GM12878 (cell line): ENCODE results near the gene DAD1. TPM values are rescaled to one million over a fixed set of nuclear protein-coding genes. Genes with fewer than 3 reads are reported as not detected.

Experiments used
- BCL3 ChIP-seq: IDR thresholded peaks from 2 replicates; pipeline ENCODE4 v1.6.1; 2011; ENCODE audit warnings: borderline replicate concordance, low read depth, mild to moderate bottlenecking, moderate library complexity, low read length; ENCODE audit not compliant: insufficient read depth, poor library complexity, severe bottlenecking
- CBFB ChIP-seq: IDR thresholded peaks from 2 replicates; pipeline ENCODE4 v1.6.1; 2016; ENCODE audit warnings: antibody characterized with exemption, low read depth
- CREM ChIP-seq: IDR thresholded peaks from 2 replicates; pipeline ENCODE4 v1.6.1; 2014; ENCODE audit warnings: antibody characterized with exemption, low read depth
- EP300 ChIP-seq, 2 experiments: fragments of 150-350 bp in 1 of 2; IDR thresholded peaks; 2 replicates each; pipeline ENCODE4 v1.6.1; 2011 to 2012; ENCODE audit warnings: low read depth in 2 of 2, low read length in 2 of 2, borderline replicate concordance in 1 of 2, improper control_type of control experiment in 1 of 2, inconsistent platforms in 1 of 2; ENCODE audit not compliant: control insufficient read depth in 1 of 2
- HDAC2 ChIP-seq: fragments of 200-600 bp; sonication (generic); IDR thresholded peaks from 2 replicates; pipeline ENCODE4 v1.6.1; 2017
- HDGF ChIP-seq: fragments of 450-650 bp; IDR thresholded peaks from 2 replicates; pipeline ENCODE4 v1.6.1; 2016; ENCODE audit warnings: antibody characterized with exemption
- HSF1 ChIP-seq: fragments of 150-350 bp; IDR thresholded peaks from 2 replicates; pipeline ENCODE4 v1.6.1; 2014; ENCODE audit warnings: mild to moderate bottlenecking, low read depth, low read length
- KAT2A ChIP-seq: conservative IDR thresholded peaks from 2 replicates; pipeline ENCODE4 v1.6.1; 2011; ENCODE audit warnings: low read depth, low read length; ENCODE audit not compliant: control insufficient read depth
- LARP7 ChIP-seq: fragments of 450-650 bp; IDR thresholded peaks from 2 replicates; pipeline ENCODE4 v1.6.1; 2017; ENCODE audit warnings: mild to moderate bottlenecking
- MYB ChIP-seq: fragments of 150-350 bp; IDR thresholded peaks from 2 replicates; pipeline ENCODE4 v1.6.1; 2014; ENCODE audit warnings: mild to moderate bottlenecking, low read depth, low read length, borderline replicate concordance
- MYC ChIP-seq: IDR thresholded peaks from 2 replicates; pipeline ENCODE4 v1.6.1; 2011; ENCODE audit warnings: mild to moderate bottlenecking, low read length, moderate library complexity, inconsistent platforms; ENCODE audit not compliant: insufficient read depth, insufficient replicate concordance, insufficient read length, severe bottlenecking
- NFYB ChIP-seq: IDR thresholded peaks from 2 replicates; pipeline ENCODE4 v1.6.1; 2011; ENCODE audit warnings: low read depth, mild to moderate bottlenecking, low read length, improper control_type of control experiment, moderate library complexity; ENCODE audit not compliant: insufficient read depth
- NKRF ChIP-seq: fragments of 450-650 bp; conservative IDR thresholded peaks from 2 replicates; pipeline ENCODE4 v1.6.1; 2017; ENCODE audit warnings: mild to moderate bottlenecking, moderate library complexity
- RBBP5 ChIP-seq: fragments of 200-600 bp; sonication (generic); conservative IDR thresholded peaks from 2 replicates; pipeline ENCODE4 v1.6.1; 2016
- SIN3A ChIP-seq: IDR thresholded peaks from 2 replicates; pipeline ENCODE4 v1.6.1; 2012; ENCODE audit warnings: low read depth, low read length, improper control_type of control experiment
- SP1 ChIP-seq: IDR thresholded peaks from one replicate; pipeline ENCODE4 v1.6.1; 2011; ENCODE audit warnings: low read depth, low read length
- USF2 ChIP-seq: IDR thresholded peaks from 2 replicates; pipeline ENCODE4 v1.6.1; 2011; ENCODE audit warnings: low read depth, low read length, improper control_type of control experiment, borderline replicate concordance
- ZNF207 ChIP-seq: fragments of 450-650 bp; IDR thresholded peaks from 2 replicates; pipeline ENCODE4 v1.6.1; 2014; ENCODE audit warnings: antibody characterized with exemption, mild to moderate bottlenecking, borderline replicate concordance
- ZNF384 ChIP-seq: IDR thresholded peaks from 2 replicates; pipeline ENCODE4 v1.6.1; 2012; ENCODE audit warnings: low read depth, mild to moderate bottlenecking, low read length, improper control_type of control experiment, borderline replicate concordance
- ZNF687 ChIP-seq: fragments of 450-650 bp; IDR thresholded peaks from 2 replicates; pipeline ENCODE4 v1.6.1; 2017; ENCODE audit warnings: mild to moderate bottlenecking, moderate library complexity
- polyA plus RNA-seq, 11 experiments: library from polyadenylated mRNA; depleted of rRNA in 4 of 11; unstranded in 6 of 11; stranded (reverse) in 5 of 11; fragments of >200 nt; fragmentation: Nextera tagmentation in 4 of 11; fragmentation: Illumina TruSeq in 1 of 11; extraction: Ambion mirVana in 4 of 11; extraction: Trizol in 1 of 11; gene quantifications; 1 replicate in 1 of 11; 2 replicates in 10 of 11; pipeline versions ENCODE4 v1.2.1 to v1.2.3, GENCODE V29; 2011 to 2016; ENCODE audit warnings: inconsistent platforms in 2 of 11, missing spikeins in 2 of 11, low read depth in 1 of 11
- total RNA-seq, 4 experiments: library from RNA; depleted of rRNA in 3 of 4; stranded (reverse); fragments of >200 nt in 3 of 4; fragmentation: Illumina TruSeq in 1 of 4; extraction: Trizol in 1 of 4; gene quantifications; 2 replicates each; pipeline versions ENCODE4 v1.2.1 to v1.2.3, GENCODE V29; 2013 to 2021

DAD1 gene
- total and polyA plus RNA-seq, 10 of the 15 experiments (the other 5 are each of a cell fraction or from before 2014, with no cell fraction given): 161 to 920 (median 319) TPM

- TF ChIP-seq ZNF687: peak; percentile 94
- TF ChIP-seq EP300 (IDR thresholded peaks at IDR 0.05; ENCODE audit: borderline replicate concordance in 1 of 2, control insufficient read depth in 1 of 2, low read depth in 2 of 2, low read length in 2 of 2): no peak
- TF ChIP-seq SIN3A: peak; percentile 69; the same call in 1 of the 2 replicates
- TF ChIP-seq HDGF: no peak
- TF ChIP-seq BCL3: no peak
- TF ChIP-seq NKRF: 0 out of 2 replicates have a peak, but pooled peaks have one; percentile 47
- peak; percentile 95 for TF ChIP-seq ZNF207
- 0 out of 2 replicates have a peak, but pooled peaks have one; percentile 27 for TF ChIP-seq LARP7
- no peak for TF ChIP-seq RBBP5
- no peak for TF ChIP-seq USF2
- no peak for TF ChIP-seq NFYB
- no peak for TF ChIP-seq CREM
- no peak for TF ChIP-seq ZNF384
- TF ChIP-seq MYC: no peak
- peak; percentile 31 for TF ChIP-seq SP1
- no peak for TF ChIP-seq CBFB
- TF ChIP-seq MYB: no peak
- no peak for TF ChIP-seq KAT2A
- no peak for TF ChIP-seq HSF1
- TF ChIP-seq HDAC2: no peak
Observed at GRCh38 chr14:22556990-22557623, 31.9 kb downstream of the DAD1 start (continued).
